ENCODE data around the gene LRRN2.

DNA sequence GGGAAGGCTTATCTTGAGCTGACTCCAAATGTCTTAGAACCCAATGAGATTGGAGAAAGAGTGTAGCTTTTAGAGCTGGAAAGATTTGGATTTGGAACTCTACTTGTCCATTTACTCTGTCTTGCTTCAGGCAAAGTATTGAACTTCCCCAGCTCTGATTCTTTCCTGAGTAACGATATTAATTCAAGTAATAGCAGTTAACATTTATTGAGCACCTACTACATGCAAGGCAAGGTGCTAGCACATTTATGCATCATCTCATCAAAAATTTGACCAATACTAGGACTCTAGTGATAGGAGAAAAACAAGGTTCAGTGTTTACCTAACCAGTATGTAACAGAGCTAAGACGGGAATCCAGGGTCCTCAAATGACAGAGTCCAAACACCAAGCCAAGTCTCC lies 2.5 kb upstream of the LRRN2 start:
- TF ChIP-seq CBX3 (IDR thresholded peaks at IDR 0.05; ENCODE audit: borderline replicate concordance in 1 of 2, low read length in 2 of 2) (no peak), CTCF (IDR thresholded peaks at IDR 0.05 in 2 of 3, conservative IDR thresholded peaks at IDR 0.05 in 1 of 3; ENCODE audit: insufficient read depth in 2 of 3, low read depth in 1 of 3, low read length in 3 of 3) (no peak), ZNF212 (CRISPR knock-in tag; IDR thresholded peaks at IDR 0.05) (no peak), FIP1L1 (IDR thresholded peaks at IDR 0.05; ENCODE audit: low read depth, low read length, poor library complexity, severe bottlenecking) (no peak), POLR2A (conservative IDR thresholded peaks at IDR 0.05) (no peak), HCFC1 (IDR thresholded peaks at IDR 0.05; ENCODE audit: low read depth, low read length) (no peak), REST (IDR thresholded peaks at IDR 0.05; ENCODE audit: borderline replicate concordance) (no peak), REST (CRISPR knock-in tag; IDR thresholded peaks at IDR 0.05; ENCODE audit: low read depth) (no peak), YBX1 (IDR thresholded peaks at IDR 0.05) (no peak), HNRNPK (IDR thresholded peaks at IDR 0.05; ENCODE audit: low read depth, low read length, poor library complexity, severe bottlenecking) (no peak), GABPA (tag; conservative IDR thresholded peaks at IDR 0.05; ENCODE audit: low read depth) (no peak)
- TF ChIP-seq, protein P1, sequence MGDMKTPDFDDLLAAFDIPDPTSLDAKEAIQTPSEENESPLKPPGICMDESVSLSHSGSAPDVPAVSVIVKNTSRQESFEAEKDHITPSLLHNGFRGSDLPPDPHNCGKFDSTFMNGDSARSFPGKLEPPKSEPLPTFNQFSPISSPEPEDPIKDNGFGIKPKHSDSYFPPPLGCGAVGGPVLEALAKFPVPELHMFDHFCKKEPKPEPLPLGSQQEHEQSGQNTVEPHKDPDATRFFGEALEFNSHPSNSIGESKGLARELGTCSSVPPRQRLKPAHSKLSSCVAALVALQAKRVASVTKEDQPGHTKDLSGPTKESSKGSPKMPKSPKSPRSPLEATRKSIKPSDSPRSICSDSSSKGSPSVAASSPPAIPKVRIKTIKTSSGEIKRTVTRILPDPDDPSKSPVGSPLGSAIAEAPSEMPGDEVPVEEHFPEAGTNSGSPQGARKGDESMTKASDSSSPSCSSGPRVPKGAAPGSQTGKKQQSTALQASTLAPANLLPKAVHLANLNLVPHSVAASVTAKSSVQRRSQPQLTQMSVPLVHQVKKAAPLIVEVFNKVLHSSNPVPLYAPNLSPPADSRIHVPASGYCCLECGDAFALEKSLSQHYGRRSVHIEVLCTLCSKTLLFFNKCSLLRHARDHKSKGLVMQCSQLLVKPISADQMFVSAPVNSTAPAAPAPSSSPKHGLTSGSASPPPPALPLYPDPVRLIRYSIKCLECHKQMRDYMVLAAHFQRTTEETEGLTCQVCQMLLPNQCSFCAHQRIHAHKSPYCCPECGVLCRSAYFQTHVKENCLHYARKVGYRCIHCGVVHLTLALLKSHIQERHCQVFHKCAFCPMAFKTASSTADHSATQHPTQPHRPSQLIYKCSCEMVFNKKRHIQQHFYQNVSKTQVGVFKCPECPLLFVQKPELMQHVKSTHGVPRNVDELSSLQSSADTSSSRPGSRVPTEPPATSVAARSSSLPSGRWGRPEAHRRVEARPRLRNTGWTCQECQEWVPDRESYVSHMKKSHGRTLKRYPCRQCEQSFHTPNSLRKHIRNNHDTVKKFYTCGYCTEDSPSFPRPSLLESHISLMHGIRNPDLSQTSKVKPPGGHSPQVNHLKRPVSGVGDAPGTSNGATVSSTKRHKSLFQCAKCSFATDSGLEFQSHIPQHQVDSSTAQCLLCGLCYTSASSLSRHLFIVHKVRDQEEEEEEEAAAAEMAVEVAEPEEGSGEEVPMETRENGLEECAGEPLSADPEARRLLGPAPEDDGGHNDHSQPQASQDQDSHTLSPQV (IDR thresholded peaks at IDR 0.05): no peak

Measured in K562 (cell line).